SK-N-SH treated with all-trans-retinoic acid at 6 μM for 48 hours (cell line): ENCODE results near the gene OTUD1.

Experiments
- ATAC-seq: fragments of 200-7000 bp; cut with Tn5 transposase; 3 replicates; pipeline ENCODE4 v1.9.1; 2020; ENCODE audit warnings: mild to moderate bottlenecking, moderate library complexity
- ARNTL ChIP-seq: fragments of 450-650 bp; formaldehyde crosslinking; IDR thresholded peaks from 2 replicates; pipeline ENCODE4 v1.5.0; 2020; ENCODE audit warnings: low read depth, mild to moderate bottlenecking, moderate library complexity, borderline replicate concordance
- BACH2 ChIP-seq: fragments of 250-450 bp; sonication (Bioruptor Pico); IDR thresholded peaks from 2 replicates; pipeline ENCODE4 v1.9.0; 2021; ENCODE audit warnings: mild to moderate bottlenecking, borderline replicate concordance
- CSDC2 ChIP-seq: fragments of 250-450 bp; sonication (Bioruptor Pico); IDR thresholded peaks from 2 replicates; pipeline ENCODE4 v1.5.0; 2020; ENCODE audit warnings: mild to moderate bottlenecking, moderate library complexity
- CSRNP3 ChIP-seq: fragments of 250-450 bp; sonication (Bioruptor Pico); IDR thresholded peaks from 2 replicates; pipeline ENCODE4 v1.5.1; 2021; ENCODE audit warnings: mild to moderate bottlenecking, moderate library complexity
- ESRRG ChIP-seq: fragments of 250-450 bp; sonication (Bioruptor Pico); IDR thresholded peaks from 2 replicates; pipeline ENCODE4 v1.6.1; 2021; ENCODE audit warnings: mild to moderate bottlenecking
- GLIS3 ChIP-seq: fragments of 250-450 bp; sonication (Bioruptor Pico); IDR thresholded peaks from 2 replicates; pipeline ENCODE4 v1.5.0; 2020; ENCODE audit warnings: mild to moderate bottlenecking, moderate library complexity
- POU6F1 ChIP-seq: fragments of 250-450 bp; sonication (Bioruptor Pico); IDR thresholded peaks from 2 replicates; pipeline ENCODE4 v1.8.0; 2021; ENCODE audit warnings: low read depth, mild to moderate bottlenecking, moderate library complexity, borderline replicate concordance
- PPARA ChIP-seq: fragments of 250-450 bp; sonication (Bioruptor Pico); IDR thresholded peaks from 2 replicates; pipeline ENCODE4 v1.5.0; 2020; ENCODE audit warnings: mild to moderate bottlenecking, borderline replicate concordance
- SNAI2 ChIP-seq: fragments of 250-450 bp; sonication (Bioruptor Pico); IDR thresholded peaks from 2 replicates; pipeline ENCODE4 v1.5.0; 2020; ENCODE audit warnings: mild to moderate bottlenecking, moderate library complexity
- TCF4 ChIP-seq: fragments of 250-450 bp; sonication (Bioruptor Pico); IDR thresholded peaks from 2 replicates; pipeline ENCODE4 v1.8.0; 2021; ENCODE audit warnings: mild to moderate bottlenecking, moderate library complexity, borderline replicate concordance
- TOX ChIP-seq: fragments of 250-450 bp; sonication (Bioruptor Pico); IDR thresholded peaks from 2 replicates; pipeline ENCODE4 v1.8.0; 2021; ENCODE audit warnings: mild to moderate bottlenecking, moderate library complexity, borderline replicate concordance
- ZC3H10 ChIP-seq: fragments of 250-450 bp; sonication (Bioruptor Pico); IDR thresholded peaks from 2 replicates; pipeline ENCODE4 v1.5.1; 2021; ENCODE audit warnings: mild to moderate bottlenecking, moderate library complexity
- ZFP30 ChIP-seq: fragments of 450-650 bp; formaldehyde crosslinking; IDR thresholded peaks from 2 replicates; pipeline ENCODE4 v1.5.0; 2022; ENCODE audit warnings: mild to moderate bottlenecking, moderate library complexity
- ZNF565 ChIP-seq: fragments of 450-650 bp; formaldehyde crosslinking; conservative IDR thresholded peaks from 2 replicates; pipeline ENCODE4 v1.5.0; 2020; ENCODE audit warnings: low read depth, mild to moderate bottlenecking, moderate library complexity
- ZNF70 ChIP-seq: fragments of 450-650 bp; formaldehyde crosslinking; IDR thresholded peaks from 2 replicates; pipeline ENCODE4 v1.5.0; 2020; ENCODE audit warnings: mild to moderate bottlenecking, moderate library complexity
- ZNF8 ChIP-seq: fragments of 450-650 bp; formaldehyde crosslinking; IDR thresholded peaks from 2 replicates; pipeline ENCODE4 v1.5.0; 2020; ENCODE audit warnings: mild to moderate bottlenecking, moderate library complexity
- TF ChIP-seq, protein P1 (sequence below): fragments of 250-450 bp; sonication (Bioruptor Pico); IDR thresholded peaks from 2 replicates; pipeline ENCODE4 v1.8.0; 2020; ENCODE audit warnings: mild to moderate bottlenecking, moderate library complexity, borderline replicate concordance
- TF ChIP-seq, protein P2 (sequence below): fragments of 250-450 bp; sonication (Bioruptor Pico); IDR thresholded peaks from 2 replicates; pipeline ENCODE4 v1.5.0; 2020; ENCODE audit warnings: mild to moderate bottlenecking, moderate library complexity

OTUD1 gene

DNA sequence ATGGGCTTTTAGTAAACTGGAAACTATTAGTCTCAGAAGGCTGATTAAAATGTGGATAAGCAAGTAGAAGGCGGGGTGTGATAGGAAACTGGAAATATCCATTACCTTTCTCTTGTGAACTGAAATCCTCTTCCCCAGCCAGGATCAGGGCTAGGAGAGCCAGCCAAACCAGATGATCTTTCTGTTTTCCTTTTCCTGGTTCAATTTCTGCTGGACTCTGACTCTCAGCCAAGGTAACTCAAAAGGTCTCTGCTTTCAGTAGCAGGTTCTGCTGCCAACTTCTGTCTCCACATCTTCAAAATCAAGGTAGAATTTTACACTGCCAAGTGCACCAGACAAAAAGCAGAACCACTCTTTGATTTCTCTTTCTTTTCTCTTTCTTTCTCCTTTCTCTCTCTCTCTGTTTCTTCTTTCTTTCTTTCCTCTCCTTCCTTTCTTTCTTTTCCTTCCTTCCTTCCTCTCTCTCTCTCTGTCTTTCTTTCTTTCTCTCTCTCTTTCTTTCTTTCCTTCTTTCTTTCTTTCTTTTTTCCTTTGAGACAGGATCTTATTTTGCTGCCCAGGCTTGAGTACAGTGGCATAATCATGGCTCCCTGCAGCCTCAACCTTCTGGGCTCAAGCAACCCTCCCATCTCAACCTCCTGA is 30.8 kb downstream of the OTUD1 start:
- no peak for ATAC-seq
- TF ChIP-seq PPARA (CRISPR knock-in tag) (no peak), ZFP30 (CRISPR knock-in tag) (0 out of 2 replicates have a peak, but pooled peaks have one; percentile 16)

- ATAC-seq = no peak
- no peak for TF ChIP-seq TOX (CRISPR knock-in tag)
- TF ChIP-seq ESRRG (CRISPR knock-in tag) = no peak
- TF ChIP-seq ZC3H10 (CRISPR knock-in tag) = no peak
- no peak for TF ChIP-seq SNAI2
- no peak for TF ChIP-seq ZNF565
- TF ChIP-seq TCF4 = no peak
- TF ChIP-seq, protein P1, sequence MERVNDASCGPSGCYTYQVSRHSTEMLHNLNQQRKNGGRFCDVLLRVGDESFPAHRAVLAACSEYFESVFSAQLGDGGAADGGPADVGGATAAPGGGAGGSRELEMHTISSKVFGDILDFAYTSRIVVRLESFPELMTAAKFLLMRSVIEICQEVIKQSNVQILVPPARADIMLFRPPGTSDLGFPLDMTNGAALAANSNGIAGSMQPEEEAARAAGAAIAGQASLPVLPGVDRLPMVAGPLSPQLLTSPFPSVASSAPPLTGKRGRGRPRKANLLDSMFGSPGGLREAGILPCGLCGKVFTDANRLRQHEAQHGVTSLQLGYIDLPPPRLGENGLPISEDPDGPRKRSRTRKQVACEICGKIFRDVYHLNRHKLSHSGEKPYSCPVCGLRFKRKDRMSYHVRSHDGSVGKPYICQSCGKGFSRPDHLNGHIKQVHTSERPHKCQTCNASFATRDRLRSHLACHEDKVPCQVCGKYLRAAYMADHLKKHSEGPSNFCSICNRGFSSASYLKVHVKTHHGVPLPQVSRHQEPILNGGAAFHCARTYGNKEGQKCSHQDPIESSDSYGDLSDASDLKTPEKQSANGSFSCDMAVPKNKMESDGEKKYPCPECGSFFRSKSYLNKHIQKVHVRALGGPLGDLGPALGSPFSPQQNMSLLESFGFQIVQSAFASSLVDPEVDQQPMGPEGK (CRISPR knock-in tag) = no peak
- TF ChIP-seq CSDC2 (CRISPR knock-in tag) = no peak
- TF ChIP-seq ARNTL = no peak
Measured at GRCh38 chr10:23472181-23472580, 33.3 kb downstream of the OTUD1 start.

GRCh38 chr10:23474081-23474480 is 35.2 kb downstream of the OTUD1 start:
- TF ChIP-seq GLIS3 (no peak), POU6F1 (CRISPR knock-in tag) (no peak), CSRNP3 (CRISPR knock-in tag) (no peak), ZNF8 (no peak), CSDC2 (CRISPR knock-in tag) (no peak), TCF4 (no peak)
- TF ChIP-seq, protein P2, sequence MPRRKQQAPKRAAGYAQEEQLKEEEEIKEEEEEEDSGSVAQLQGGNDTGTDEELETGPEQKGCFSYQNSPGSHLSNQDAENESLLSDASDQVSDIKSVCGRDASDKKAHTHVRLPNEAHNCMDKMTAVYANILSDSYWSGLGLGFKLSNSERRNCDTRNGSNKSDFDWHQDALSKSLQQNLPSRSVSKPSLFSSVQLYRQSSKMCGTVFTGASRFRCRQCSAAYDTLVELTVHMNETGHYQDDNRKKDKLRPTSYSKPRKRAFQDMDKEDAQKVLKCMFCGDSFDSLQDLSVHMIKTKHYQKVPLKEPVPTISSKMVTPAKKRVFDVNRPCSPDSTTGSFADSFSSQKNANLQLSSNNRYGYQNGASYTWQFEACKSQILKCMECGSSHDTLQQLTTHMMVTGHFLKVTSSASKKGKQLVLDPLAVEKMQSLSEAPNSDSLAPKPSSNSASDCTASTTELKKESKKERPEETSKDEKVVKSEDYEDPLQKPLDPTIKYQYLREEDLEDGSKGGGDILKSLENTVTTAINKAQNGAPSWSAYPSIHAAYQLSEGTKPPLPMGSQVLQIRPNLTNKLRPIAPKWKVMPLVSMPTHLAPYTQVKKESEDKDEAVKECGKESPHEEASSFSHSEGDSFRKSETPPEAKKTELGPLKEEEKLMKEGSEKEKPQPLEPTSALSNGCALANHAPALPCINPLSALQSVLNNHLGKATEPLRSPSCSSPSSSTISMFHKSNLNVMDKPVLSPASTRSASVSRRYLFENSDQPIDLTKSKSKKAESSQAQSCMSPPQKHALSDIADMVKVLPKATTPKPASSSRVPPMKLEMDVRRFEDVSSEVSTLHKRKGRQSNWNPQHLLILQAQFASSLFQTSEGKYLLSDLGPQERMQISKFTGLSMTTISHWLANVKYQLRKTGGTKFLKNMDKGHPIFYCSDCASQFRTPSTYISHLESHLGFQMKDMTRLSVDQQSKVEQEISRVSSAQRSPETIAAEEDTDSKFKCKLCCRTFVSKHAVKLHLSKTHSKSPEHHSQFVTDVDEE (CRISPR knock-in tag) = no peak
- TF ChIP-seq, all 23 proteins: peak for 0
- no peak for ATAC-seq

- no peak for ATAC-seq
- TF ChIP-seq ZNF70 = no peak
- no peak for TF ChIP-seq POU6F1 (CRISPR knock-in tag)
- TF ChIP-seq BACH2 (CRISPR knock-in tag) = no peak
- TF ChIP-seq ZC3H10 (CRISPR knock-in tag) = no peak
- no peak for TF ChIP-seq GLIS3
- no peak for TF ChIP-seq CSRNP3 (CRISPR knock-in tag)
- TF ChIP-seq TCF4 = no peak
- no peak for TF ChIP-seq PPARA (CRISPR knock-in tag)
- no peak for TF ChIP-seq ESRRG (CRISPR knock-in tag)
- TF ChIP-seq ZFP30 (CRISPR knock-in tag) = no peak
Measured at GRCh38 chr10:23474626-23475025, 35.8 kb downstream of the OTUD1 start.
